ENCODE data around the gene IL2RA.
"Not testable (repeated sequence)": the region's sequence is repeated elsewhere in the genome, so short reads cannot be mapped to it uniquely, and the experiment has no call there.

Gene IL2RA

GRCh38 chr10:6082496-6083395 lies 20.6 kb upstream of the IL2RA start:
- no peak for DNase-seq

DNA sequence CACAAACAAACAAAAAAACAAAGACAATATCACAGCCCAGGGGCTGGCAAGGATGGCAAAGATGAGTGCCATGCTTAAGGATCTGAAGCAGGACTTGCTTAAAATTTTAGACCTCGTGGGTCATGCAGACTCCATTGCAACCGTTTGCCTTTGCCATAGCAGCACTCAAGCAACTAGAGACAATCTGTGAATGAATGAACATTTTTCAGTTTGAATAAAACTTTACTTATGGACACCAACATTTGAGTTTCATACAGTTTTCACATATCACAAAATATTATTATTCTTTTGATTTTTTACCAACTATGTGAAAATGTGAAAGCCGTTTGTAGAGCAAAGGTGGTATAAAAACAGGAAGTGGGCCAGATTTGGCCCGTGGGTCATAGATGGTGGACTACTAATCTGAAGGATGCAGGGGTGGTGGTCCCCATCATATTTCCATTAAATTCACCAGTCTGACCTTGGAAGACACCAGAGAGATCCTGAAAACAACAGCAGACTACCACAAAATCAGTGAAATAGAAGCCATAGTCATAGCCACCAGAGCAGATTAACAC lies 18.3 kb upstream of the IL2RA start:
- no peak for DNase-seq

- DNase-seq = no peak
Measured at GRCh38 chr10:6079044-6079443, 16.9 kb upstream of the IL2RA start.

GRCh38 chr10:6077071-6077675 lies 15.0 kb upstream of the IL2RA start:
- no peak for DNase-seq

DNA sequence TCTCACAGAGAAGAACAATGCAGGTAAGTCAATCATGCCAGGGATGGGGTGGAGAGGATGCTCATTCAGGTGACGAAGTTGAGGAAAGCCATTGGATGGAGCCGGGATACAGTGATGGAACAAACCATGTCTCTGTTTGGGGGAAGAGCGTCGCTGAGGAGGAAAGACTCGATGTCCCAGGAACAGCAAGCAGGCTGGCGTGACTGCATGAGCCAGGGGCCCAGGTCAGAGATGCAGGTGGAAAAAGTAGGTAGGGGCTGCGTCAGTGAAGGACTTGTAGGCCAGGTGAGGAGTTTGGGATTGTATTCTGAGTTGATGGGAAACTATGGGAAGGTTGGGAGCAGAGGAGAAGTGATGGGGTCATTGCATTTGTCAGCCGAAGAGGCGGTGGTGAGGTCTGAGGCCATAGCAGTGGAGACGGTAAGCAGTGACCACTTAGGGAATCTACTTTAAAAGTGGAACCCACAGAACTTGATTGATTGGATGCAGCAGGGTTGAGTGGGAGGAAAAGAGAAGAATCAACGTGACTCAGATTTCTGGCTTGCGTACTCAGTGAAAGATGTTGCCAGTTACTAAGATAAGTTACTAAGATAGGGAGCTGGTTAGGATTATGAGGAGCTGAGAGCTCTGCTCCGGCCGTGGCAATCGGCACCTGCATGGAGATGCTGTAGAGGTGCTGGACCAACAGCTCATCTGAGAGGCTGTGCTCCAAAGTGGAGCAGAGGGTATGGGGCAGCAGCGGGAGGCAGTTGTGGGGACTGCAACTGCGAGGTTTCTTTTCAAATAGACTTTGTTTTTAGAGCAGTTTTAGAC lies 12.5 kb upstream of the IL2RA start:
- DNase-seq = no peak

- no peak for DNase-seq
Measured at GRCh38 chr10:6072215-6072934, 10.2 kb upstream of the IL2RA start.

- no peak for DNase-seq
Measured at GRCh38 chr10:6071181-6072175, 9.3 kb upstream of the IL2RA start.

- peak; percentile 66 for DNase-seq
Measured at GRCh38 chr10:6070660-6071059, 8.5 kb upstream of the IL2RA start.

- no peak for DNase-seq
Measured at GRCh38 chr10:6069081-6069931, 7.1 kb upstream of the IL2RA start.

GRCh38 chr10:6068422-6068821 lies 6.3 kb upstream of the IL2RA start:
- DNase-seq = no peak

DNA sequence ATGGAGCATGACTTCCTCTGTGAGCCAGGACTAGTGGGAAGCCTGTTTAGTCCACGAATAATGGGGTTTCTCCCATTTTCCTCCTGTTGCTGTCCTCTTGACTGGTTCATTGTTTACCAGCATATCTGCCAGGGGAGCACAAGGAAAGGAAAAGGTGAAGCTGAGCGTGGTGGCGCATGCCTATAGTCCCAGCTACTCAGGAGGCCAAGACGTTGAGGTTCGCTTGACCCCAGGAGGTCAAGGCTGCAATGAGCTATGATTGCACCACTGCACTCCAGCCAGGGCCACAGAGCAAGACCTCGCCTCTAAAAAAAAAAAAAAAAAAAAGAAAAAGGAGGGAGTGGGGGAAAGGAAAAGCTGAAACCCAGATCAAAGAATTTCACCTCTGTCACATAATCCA lies 5.8 kb upstream of the IL2RA start:
- DNase-seq = no peak

DNA sequence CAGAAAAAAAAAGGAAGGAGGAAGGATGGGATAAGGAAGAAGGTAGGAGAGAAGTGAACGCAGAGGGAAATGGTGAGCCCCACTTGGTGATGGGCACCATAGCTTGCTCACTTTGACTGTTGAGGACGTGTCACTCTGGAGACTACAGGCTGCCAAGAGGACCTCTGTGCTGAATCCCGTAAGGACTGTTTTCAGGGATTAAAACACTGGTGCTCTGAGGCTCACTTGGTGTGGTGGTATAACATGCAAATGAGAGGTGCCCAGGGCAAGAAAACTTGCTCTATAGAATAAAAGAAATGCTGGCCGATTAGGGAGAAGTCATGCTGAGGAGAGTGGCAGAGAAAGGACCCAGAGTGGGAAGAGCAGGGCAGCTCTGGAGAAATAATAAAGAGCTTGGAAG lies 5.3 kb upstream of the IL2RA start:
- no peak for DNase-seq

- DNase-seq = no peak
Measured at GRCh38 chr10:6065835-6066234, 3.7 kb upstream of the IL2RA start.

DNA sequence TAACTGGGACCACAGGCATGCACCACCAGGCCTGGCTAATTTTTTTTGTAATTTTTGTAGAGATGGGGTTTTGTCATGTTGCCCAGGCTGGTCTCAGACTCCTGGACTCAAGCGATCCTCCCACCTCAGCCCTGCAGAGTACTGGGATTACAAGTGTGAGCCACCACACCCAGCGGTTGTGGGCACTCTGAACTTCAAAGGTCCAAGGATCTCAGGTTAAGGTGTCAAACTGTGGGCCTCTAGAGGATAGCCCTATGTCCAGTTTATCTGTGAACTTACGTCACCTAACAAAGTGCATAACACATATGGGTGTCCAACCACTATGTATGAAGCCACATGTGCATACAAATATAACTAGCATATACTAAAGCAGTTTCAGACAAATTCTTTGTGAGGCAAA lies 3.2 kb upstream of the IL2RA start:
- DNase-seq = no peak

- DNase-seq = not testable (repeated sequence)
Measured at GRCh38 chr10:6064726-6065125, 2.6 kb upstream of the IL2RA start.

GRCh38 chr10:6064119-6064518 lies 2.0 kb upstream of the IL2RA start:
- no peak for DNase-seq

DNA sequence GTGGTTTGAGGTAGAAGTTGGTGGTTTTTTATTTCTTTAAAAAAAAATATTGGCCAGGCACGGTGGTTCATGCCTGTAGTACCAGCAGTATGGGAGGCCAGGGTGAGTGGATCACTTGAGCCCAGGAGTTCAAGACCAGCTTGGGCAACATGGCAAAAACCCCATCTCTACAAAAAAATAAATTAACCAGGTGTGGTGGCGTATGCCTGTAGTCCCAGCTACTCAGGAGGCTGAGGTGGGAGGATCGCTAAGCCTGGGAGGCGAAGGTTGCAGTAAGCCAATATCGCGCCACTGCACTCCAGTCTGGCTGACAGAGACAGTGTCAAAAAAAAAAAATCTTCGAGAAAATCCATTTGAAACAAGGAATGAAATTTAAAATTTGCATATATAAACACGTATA lies 1.1 kb downstream of the IL2RA start:
- DNase-seq = no peak

- DNase-seq = no peak
Measured at GRCh38 chr10:6059506-6059905, 2.7 kb downstream of the IL2RA start.

DNA sequence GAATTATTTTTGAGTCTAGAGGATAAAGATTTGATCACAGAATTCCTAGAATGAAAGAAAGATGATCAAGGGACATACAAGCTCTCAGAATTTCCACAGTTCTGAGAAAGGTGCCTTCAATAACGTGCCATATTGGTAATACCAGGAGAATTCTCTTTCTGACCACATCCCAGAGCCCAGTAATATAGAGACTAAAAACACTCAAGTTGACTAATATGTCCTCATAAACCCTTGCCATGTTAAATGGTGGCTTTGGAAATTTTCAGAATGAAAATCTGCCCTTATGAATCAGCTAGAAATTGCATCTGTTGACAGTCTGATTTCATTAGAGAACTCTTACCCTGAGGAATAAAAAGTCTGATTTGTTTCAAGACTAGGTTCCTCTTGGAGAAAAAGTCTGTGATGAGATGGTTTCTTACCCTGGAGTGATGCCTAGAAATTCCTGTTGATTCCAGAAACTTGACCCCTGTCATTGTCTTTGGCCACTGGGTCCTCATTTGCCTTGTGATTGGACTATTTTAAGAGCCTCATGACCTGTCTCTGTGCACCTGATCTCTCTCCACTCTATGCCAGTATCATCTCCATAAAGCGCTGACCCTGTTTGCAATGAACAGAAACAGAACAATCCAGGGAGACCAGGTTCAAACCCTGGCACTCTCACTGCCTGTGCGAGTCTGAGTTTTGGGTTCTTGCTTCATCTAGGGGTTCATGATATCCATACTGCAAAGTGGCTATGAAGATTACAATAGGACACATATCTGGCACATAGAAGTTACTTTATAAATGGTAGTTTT lies 3.3 kb downstream of the IL2RA start:
- no peak for DNase-seq

All from stimulated activated CD4-positive, alpha-beta T cell treated with anti-CD3 and anti-CD28 coated beads, Interleukin-12 subunit alpha, Interleukin-12 subunit beta, amount 100 ng/mL, for 4 hours (primary cell).